T-cell (primary cell): ENCODE data around the gene A3GALT2. TPM values are rescaled to one million over a fixed set of nuclear protein-coding genes. Genes with fewer than 3 reads are reported as not detected.
A peak's percentile ranks its signal among the peaks of the same experiment; 100 is the strongest.

Source experiments
- ATAC-seq, 4 experiments: fragments of 200-7000 bp in 3 of 4; fragments of 150-1000 bp in 1 of 4; cut with Tn5 transposase; replicated peaks in 1 of 4; 1 replicate in 3 of 4; 2 replicates in 1 of 4; pipeline ENCODE4 v1.10.0; 2021; ENCODE audit warnings: moderate library complexity in 3 of 4, mild to moderate bottlenecking in 2 of 4, moderate number of reproducible peaks in 1 of 4
- CTCF ChIA-PET, 2 donors: fragments of 300-600 bp; sonication (Branson Sonifier 250); formaldehyde crosslinking; loops; one replicate each; lab custom pipeline; 2022; ENCODE audit warnings: antibody characterized with exemption in 2 of 2; lab: Charles Lee
- POLR2A ChIA-PET, 2 donors: fragments of 300-600 bp; sonication (Branson Sonifier 250); formaldehyde crosslinking; loops; one replicate each; lab custom pipeline; 2022; ENCODE audit warnings: antibody characterized with exemption in 2 of 2; lab: Charles Lee
- DNase-seq, 35 experiments: peaks; one replicate each; pipeline versions ENCODE4 v3.0.0 to v3.0.0-alpha.2; 2013 to 2023
- H3K27ac ChIP-seq: one replicate; pipeline ENCODE4 v1.5.1; 2013; ENCODE audit warnings: low read length
- H3K27me3 ChIP-seq, 2 experiments: replicated peaks in 1 of 2; 1 replicate in 1 of 2; 2 replicates in 1 of 2; pipeline versions ENCODE4 v1.6.1 to v1.7.0; 2013; ENCODE audit warnings: low read length in 1 of 2, mixed read lengths in 1 of 2; ENCODE audit not compliant: control insufficient read depth in 2 of 2, insufficient read depth in 2 of 2; ENCODE audit errors: extremely low read depth in 1 of 2
- H3K36me3 ChIP-seq, 2 donors: 1 replicate in 1 of 2; 2 replicates in 1 of 2; pipeline versions ENCODE4 v1.6.1 to v1.7.0; 2013; ENCODE audit warnings: low read length in 1 of 2; ENCODE audit not compliant: control insufficient read depth in 2 of 2, insufficient read depth in 1 of 2; ENCODE audit errors: extremely low read depth in 1 of 2
- H3K4me1 ChIP-seq, 2 experiments: 1 replicate in 1 of 2; 2 replicates in 1 of 2; pipeline versions ENCODE4 v1.6.1 to v1.7.0; 2013; ENCODE audit warnings: low read length in 2 of 2, mixed read lengths in 1 of 2; ENCODE audit not compliant: insufficient read depth in 2 of 2, control insufficient read depth in 1 of 2; ENCODE audit errors: extremely low read depth in 1 of 2
- H3K4me3 ChIP-seq, 2 donors: 1 replicate in 1 of 2; 2 replicates in 1 of 2; pipeline versions ENCODE4 v1.5.1 to v1.7.0; 2013; ENCODE audit warnings: mild to moderate bottlenecking in 2 of 2, low read length in 1 of 2, moderate library complexity in 1 of 2; ENCODE audit not compliant: control insufficient read depth in 1 of 2; ENCODE audit errors: extremely low read depth in 1 of 2
- H3K9me3 ChIP-seq: 2 replicates; pipeline ENCODE4 v1.7.0; 2013
- H3K27ac Mint-ChIP-seq, 2 donors: one replicate each; pipeline ENCODE4 v1.8.0; 2020 to 2021; ENCODE audit warnings: mild to moderate bottlenecking in 2 of 2, mixed read lengths in 2 of 2
- H3K27me3 Mint-ChIP-seq, 2 donors: one replicate each; pipeline ENCODE4 v1.8.0; 2021 to 2022; ENCODE audit warnings: mixed read lengths in 2 of 2
- H3K36me3 Mint-ChIP-seq: one replicate; pipeline ENCODE4 v1.8.0; 2021; ENCODE audit warnings: mixed read lengths
- H3K4me1 Mint-ChIP-seq, 3 donors: one replicate each; pipeline ENCODE4 v1.8.0; 2020 to 2022; ENCODE audit warnings: mixed read lengths in 3 of 3, mild to moderate bottlenecking in 1 of 3
- H3K4me3 Mint-ChIP-seq, 3 donors: one replicate each; pipeline ENCODE4 v1.8.0; 2020 to 2022; ENCODE audit warnings: mild to moderate bottlenecking in 3 of 3, mixed read lengths in 3 of 3, moderate library complexity in 3 of 3
- H3K9me3 Mint-ChIP-seq, 3 donors: one replicate each; pipeline ENCODE4 v1.8.0; 2020 to 2022; ENCODE audit warnings: mixed read lengths in 3 of 3
- WGBS: methylation state at CpG from one replicate; pipeline ENCODE4 v1.1.5; 2013; ENCODE audit warnings: missing lambda C conversion rate; ENCODE audit not compliant: insufficient coverage; 5-methylcytosine and 5-hydroxymethylcytosine counted together
- total RNA-seq, 35 experiments: library from RNA in 6 of 35; stranded (reverse) in 6 of 35; fragments of 120-200 nt in 1 of 35; gene quantifications; one replicate each; pipeline versions ENCODE4 v1.2.1 to v1.2.4 and lab custom pipeline; 2013 to 2026

A3GALT2 gene
- total RNA-seq, 5 donors from 2014 or later (not counting 1 experiment from before 2014, with no cell fraction given), result 0.26 TPM; not detected in 4

DNA sequence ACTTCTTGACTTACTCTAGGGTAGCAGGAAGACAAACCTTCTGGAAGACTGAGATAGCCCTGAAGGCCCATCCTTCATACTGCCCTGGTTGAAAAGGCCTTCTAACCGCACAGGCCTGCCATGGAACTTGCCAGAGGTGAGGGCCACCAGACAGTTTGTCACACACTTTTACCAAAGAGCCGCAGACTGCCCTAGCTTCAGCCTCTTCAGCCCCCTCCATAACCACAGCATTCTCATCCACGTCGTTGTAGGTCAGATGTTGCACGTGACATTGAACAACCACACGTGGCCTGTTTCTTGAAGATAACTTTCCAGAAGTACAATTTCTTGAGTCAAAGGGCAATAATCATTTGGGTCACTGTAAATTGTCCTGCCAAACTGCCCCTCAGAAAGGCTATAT lies 45.7 kb downstream of the A3GALT2 start:
- Mint-ChIP-seq H3K27ac (no peak overlapping the region), H3K9me3 (no peaks in the 10 kb centered on the region), H3K4me3 (no peak overlapping the region), H3K36me3 (peaks cover 23% of the 10 kb centered on the region), H3K27me3 (no peaks in the 10 kb centered on the region), H3K4me1 (peaks cover 28 to 37% (median 30%) of the 10 kb centered on the region in 3 donors)
- H3K4me1 ChIP-seq, result peaks cover 3 to 36% of the 10 kb centered on the region in 2 experiments
- no peaks in the 10 kb centered on the region for H3K9me3 ChIP-seq
- POLR2A ChIA-PET, result no interaction called here
- no peak overlapping the region for H3K4me3 ChIP-seq
- no peak for ATAC-seq
- H3K27me3 ChIP-seq, result no peaks in the 10 kb centered on the region
- H3K27ac ChIP-seq, result no peak overlapping the region
- peak in 1 of 35 experiments; percentile 4 for DNase-seq
- CTCF ChIA-PET, result no interaction called here
- 95% methylated on average over 6 of the region's 6 CpGs for WGBS
- H3K36me3 ChIP-seq, result peaks cover 11 to 36% of the 10 kb centered on the region in 2 donors

DNA sequence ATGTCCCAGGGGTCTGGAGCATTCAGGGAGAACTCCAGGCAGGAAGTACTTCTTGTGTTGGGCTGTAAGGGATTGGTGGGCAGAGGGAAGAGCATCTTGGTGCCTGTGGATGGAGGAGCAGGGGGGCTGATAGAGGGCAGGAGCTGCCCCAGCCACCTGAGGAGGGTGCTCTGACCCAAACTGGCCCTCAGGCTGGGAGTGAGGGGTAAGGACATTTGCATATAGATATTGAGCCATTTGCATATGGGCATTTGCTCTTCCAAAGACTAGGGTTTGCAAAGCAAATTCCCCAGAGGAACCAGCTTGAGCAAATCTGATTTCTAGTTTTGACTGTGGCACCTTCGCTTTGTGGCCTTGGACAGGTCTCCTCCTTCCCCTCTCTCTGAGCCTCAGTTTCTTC lies 46.5 kb downstream of the A3GALT2 start:
- Histone ChIP-seq H3K4me3 (no peak overlapping the region), H3K4me1 (peaks cover 3 to 36% of the 10 kb centered on the region in 2 experiments), H3K27me3 (no peaks in the 10 kb centered on the region), H3K36me3 (peaks cover 13 to 32% of the 10 kb centered on the region in 2 donors), H3K27ac (no peak overlapping the region), H3K9me3 (no peaks in the 10 kb centered on the region)
- H3K27ac Mint-ChIP-seq, result peak overlapping the region in 1 of 2 donors; percentile 3
- H3K9me3 Mint-ChIP-seq, result no peaks in the 10 kb centered on the region
- no peak for ATAC-seq
- ChIA-PET POLR2A (no interaction called here), CTCF (interaction anchor here in 1 of 2 donors (0.6 kb wide), 1 partner anchor 193 kb away, joined by 3 read pairs; no protein-coding TSS in a partner anchor)
- no peak overlapping the region for H3K4me3 Mint-ChIP-seq
- H3K4me1 Mint-ChIP-seq, result peaks cover 30 to 42% (median 30%) of the 10 kb centered on the region in 3 donors
- WGBS, result no CpG with 5 or more reads among the region's 1 CpG
- no peaks in the 10 kb centered on the region for H3K27me3 Mint-ChIP-seq
- DNase-seq, result peak in 1 of 35 experiments; percentile 2
- peaks cover 20% of the 10 kb centered on the region for H3K36me3 Mint-ChIP-seq

DNA sequence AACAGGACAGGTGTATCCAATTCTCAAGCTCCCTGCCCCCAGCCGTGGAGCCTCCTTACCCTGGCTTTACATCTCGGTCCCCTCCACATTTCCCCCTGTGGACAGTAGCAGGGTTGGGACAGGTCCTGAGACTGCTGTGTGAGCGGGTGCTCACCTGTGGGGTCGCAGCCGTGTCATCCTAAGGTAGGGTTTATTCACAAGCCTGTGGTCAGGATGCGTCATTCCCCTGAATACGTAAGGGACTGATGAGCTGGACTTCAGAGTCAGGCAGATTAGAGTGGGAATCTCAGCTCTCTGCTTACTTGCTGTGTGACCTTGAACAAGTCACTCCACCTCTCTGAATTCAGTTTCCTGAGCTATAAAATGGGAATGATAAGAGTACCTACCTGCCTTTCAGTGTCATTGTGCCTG lies 46.9 kb downstream of the A3GALT2 start:
- ChIA-PET CTCF (interaction anchor here in 1 of 2 donors (0.6 kb wide), 1 partner anchor 193 kb away, joined by 3 read pairs; no protein-coding TSS in a partner anchor), POLR2A (no interaction called here)
- WGBS, result 92% methylated on average over 2 of the region's 7 CpGs
- Mint-ChIP-seq H3K9me3 (no peaks in the 10 kb centered on the region), H3K27me3 (no peaks in the 10 kb centered on the region), H3K27ac (peak overlapping the region in 1 of 2 donors; percentile 91), H3K4me1 (peaks cover 30 to 42% (median 30%) of the 10 kb centered on the region in 3 donors), H3K4me3 (no peak overlapping the region), H3K36me3 (peaks cover 20% of the 10 kb centered on the region)
- H3K27me3 ChIP-seq, result no peaks in the 10 kb centered on the region
- H3K4me3 ChIP-seq, result no peak overlapping the region
- DNase-seq (peak in 1 of 35 experiments; percentile 3), ATAC-seq (no peak)
- no peaks in the 10 kb centered on the region for H3K9me3 ChIP-seq
- H3K4me1 ChIP-seq, result peaks cover 3 to 36% of the 10 kb centered on the region in 2 experiments
- peaks cover 13 to 30% of the 10 kb centered on the region in 2 donors for H3K36me3 ChIP-seq
- H3K27ac ChIP-seq, result peak overlapping the region; percentile 69

DNA sequence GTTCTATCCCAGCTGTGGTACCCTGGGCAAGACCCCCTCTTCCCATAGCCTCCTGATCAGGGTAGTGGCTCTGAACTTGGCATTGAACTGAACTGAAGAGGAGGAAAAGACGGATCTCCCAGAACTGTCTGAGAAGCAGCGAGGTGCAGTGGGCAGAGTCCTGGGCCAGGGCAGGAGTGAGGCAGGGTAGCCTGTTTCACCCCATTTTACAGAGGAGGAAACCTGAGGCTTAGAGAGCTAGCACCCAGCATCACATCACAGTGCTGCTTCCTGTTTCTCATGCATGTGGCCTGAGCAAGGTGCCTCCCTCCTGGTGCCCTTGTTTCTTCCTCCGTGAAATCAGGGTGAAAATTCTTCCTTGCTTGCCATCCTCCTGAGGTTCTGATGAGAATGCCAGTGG lies 47.5 kb downstream of the A3GALT2 start:
- peaks cover 17% of the 10 kb centered on the region for H3K36me3 Mint-ChIP-seq

DNA sequence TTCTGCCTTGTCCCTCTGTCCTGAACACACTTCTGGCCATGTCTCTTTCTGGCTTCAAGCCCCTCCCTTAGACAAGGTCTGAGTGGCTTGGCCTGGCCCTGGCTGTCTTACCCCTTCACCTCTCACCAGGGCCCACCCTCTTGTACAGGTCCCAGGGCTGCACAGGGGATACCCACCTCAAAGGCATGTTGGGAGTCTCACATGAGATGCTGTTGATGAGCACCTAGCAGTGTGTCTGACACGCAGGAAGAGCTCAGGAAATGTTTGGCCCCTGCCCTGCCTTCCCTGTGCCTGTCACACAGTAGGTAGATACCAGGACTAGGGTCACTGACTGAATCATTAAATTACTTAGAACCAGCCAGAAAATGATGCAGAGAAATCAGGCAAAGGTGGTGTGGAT lies 48.0 kb downstream of the A3GALT2 start:
- Mint-ChIP-seq H3K27me3 (no peaks in the 10 kb centered on the region), H3K27ac (peak overlapping the region; percentile 76 to 91), H3K36me3 (peaks cover 17% of the 10 kb centered on the region), H3K4me1 (peaks cover 30 to 46% (median 30%) of the 10 kb centered on the region in 3 donors), H3K4me3 (no peak overlapping the region), H3K9me3 (no peaks in the 10 kb centered on the region)
- Histone ChIP-seq H3K4me3 (no peak overlapping the region), H3K9me3 (no peaks in the 10 kb centered on the region), H3K4me1 (peaks cover 3 to 36% of the 10 kb centered on the region in 2 experiments), H3K36me3 (peaks cover 13 to 23% of the 10 kb centered on the region in 2 donors), H3K27me3 (no peaks in the 10 kb centered on the region), H3K27ac (peak overlapping the region; percentile 69)
- peak in 1 of 35 experiments; percentile 10 for DNase-seq
- 50% methylated on average over 1 of the region's 1 CpG for WGBS
- ChIA-PET CTCF (no interaction called here), POLR2A (no interaction called here)
- no peak for ATAC-seq

More for the DNA sequence above, 47.5 kb downstream of the A3GALT2 start:
- Histone ChIP-seq H3K36me3 (peaks cover 13 to 25% of the 10 kb centered on the region in 2 donors), H3K27me3 (no peaks in the 10 kb centered on the region), H3K9me3 (no peaks in the 10 kb centered on the region), H3K4me1 (peaks cover 3 to 36% of the 10 kb centered on the region in 2 experiments), H3K27ac (peak overlapping the region; percentile 69), H3K4me3 (no peak overlapping the region)
- Mint-ChIP-seq H3K27me3 (no peaks in the 10 kb centered on the region), H3K4me1 (peaks cover 30 to 42% (median 30%) of the 10 kb centered on the region in 3 donors), H3K27ac (peak overlapping the region; percentile 76 to 91), H3K9me3 (no peaks in the 10 kb centered on the region), H3K4me3 (no peak overlapping the region)
- ChIA-PET CTCF (no interaction called here), POLR2A (no interaction called here)
- ATAC-seq (peak; percentile 54 to 82 (median 58)), DNase-seq (peak in 5 of 35 experiments; percentile 11 to 47 (median 18))
- no CpG with 5 or more reads among the region's 3 CpGs for WGBS

DNA sequence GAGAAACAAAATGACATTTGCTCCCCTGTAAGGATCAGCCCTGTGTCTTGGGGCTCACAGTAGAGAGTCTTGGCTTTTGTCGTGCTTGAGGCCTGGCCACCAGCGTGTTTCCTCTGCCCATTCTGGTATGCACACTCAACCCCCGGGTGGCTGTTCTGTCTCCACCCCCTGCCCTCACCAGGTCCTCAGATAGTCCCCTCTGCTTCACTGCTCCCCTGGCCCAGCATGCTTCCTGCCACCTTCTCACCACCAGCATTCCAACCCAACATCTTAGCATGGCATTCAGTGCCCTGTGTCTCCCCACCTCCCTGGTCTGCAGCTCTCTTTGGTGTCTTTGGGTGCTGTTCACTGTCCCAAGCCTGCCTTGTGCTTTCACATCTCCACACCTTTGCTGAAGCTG lies 48.4 kb downstream of the A3GALT2 start:
- peak overlapping the region; percentile 69 for H3K27ac ChIP-seq
- H3K27ac Mint-ChIP-seq, result peak overlapping the region; percentile 76 to 91
- ChIA-PET CTCF (no interaction called here), POLR2A (no interaction called here)
- H3K9me3 Mint-ChIP-seq, result no peaks in the 10 kb centered on the region
- H3K27me3 ChIP-seq, result no peaks in the 10 kb centered on the region
- peaks cover 13 to 19% of the 10 kb centered on the region in 2 donors for H3K36me3 ChIP-seq
- WGBS, result 73% methylated on average over 3 of the region's 3 CpGs
- H3K27me3 Mint-ChIP-seq, result no peaks in the 10 kb centered on the region
- ATAC-seq (no peak), DNase-seq (peak in 1 of 35 experiments; percentile 3)
- no peak overlapping the region for H3K4me3 ChIP-seq
- peaks cover 3 to 36% of the 10 kb centered on the region in 2 experiments for H3K4me1 ChIP-seq
- no peaks in the 10 kb centered on the region for H3K9me3 ChIP-seq
- peaks cover 14% of the 10 kb centered on the region for H3K36me3 Mint-ChIP-seq
- peaks cover 30 to 50% (median 30%) of the 10 kb centered on the region in 3 donors for H3K4me1 Mint-ChIP-seq
- no peak overlapping the region for H3K4me3 Mint-ChIP-seq
